ENCODE results near the gene HOXD10.

The HOXD10 gene

GRCh38 chr2:176151442-176152287 lies 35.1 kb downstream of the HOXD10 start, which contains the start of gene HOXD4:
Gene HOXD4 (plus strand): TSS chr2:176151550. CDS start chr2:176151634, 84 bp downstream.
- no peak for DNase-seq (ENCODE audit: low read depth)

- no peak for DNase-seq (ENCODE audit: low read depth)
Observed at GRCh38 chr2:176152350-176153181, 36.0 kb downstream of the HOXD10 start.

DNA sequence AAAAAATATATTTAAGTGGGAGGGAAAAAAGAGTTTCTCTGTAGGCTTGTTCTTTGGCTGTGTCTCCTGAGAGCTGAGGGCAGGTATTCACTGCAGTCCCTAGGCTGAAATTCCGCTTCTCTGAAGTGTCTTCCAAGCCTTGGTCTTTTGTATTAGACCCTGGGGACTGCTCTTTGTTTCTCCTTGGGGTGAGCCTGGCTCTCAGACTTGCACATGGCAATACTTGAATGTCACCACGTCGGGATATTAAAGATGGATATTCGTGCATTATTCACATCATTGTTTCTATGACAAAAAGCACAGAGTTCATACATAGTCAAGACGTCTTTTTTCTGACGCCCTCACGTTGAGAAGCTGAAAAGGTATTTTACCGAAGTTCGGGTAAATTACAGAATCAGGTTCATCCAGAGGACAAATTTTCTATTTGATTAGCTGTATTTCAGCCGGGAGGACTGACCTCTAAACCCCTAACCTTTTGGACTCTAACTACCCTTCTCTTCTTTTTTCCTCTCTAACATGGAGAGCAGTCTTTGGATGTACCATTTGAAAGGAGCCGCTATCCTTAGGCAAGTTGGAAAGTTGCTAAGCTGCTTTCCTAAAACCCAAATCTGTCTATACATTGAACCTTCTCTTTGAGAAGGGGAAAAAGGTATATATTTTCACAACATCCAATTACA lies 38.1 kb downstream of the HOXD10 start:
- DNase-seq (ENCODE audit: low read depth) = no peak

GRCh38 chr2:176155356-176156044 lies 38.9 kb downstream of the HOXD10 start:
- no peak for DNase-seq (ENCODE audit: low read depth)

DNA sequence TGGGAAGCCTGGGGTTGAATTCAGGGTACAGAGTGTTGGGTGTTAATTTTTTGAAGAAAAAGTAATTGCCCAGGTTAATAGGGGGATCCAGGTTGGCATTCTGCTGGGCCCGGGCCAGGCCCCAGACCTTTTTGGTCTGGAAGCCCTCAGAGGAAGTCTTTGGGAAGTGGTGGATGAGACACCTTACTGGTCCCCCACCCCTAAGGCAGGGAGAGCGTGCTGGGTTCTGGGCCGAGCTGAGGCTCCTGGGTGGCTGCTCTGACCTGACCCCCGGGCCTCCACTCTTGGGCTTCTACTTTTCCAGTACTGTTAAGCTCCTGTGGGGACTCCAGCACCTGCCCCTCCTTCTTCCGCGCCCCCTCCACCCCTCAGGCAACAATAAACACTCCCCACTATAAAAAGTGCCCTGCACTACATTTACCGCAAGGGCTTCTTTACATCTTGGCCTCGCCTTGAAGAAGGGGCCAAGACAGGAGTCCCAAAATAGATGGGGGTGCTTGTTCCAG lies 39.8 kb downstream of the HOXD10 start:
- no peak for DNase-seq (ENCODE audit: low read depth)

GRCh38 chr2:176156807-176157498 lies 40.4 kb downstream of the HOXD10 start, which contains the start of gene HOXD3:
Gene HOXD3 (plus strand): TSS chr2:176157307. CDS start chr2:176169115, 11,808 bp downstream.
- no peak for DNase-seq (ENCODE audit: low read depth)

- DNase-seq (ENCODE audit: low read depth) = no peak
Observed at GRCh38 chr2:176157499-176158185, 41.1 kb downstream of the HOXD10 start.

- no peak for DNase-seq (ENCODE audit: low read depth)
Observed at GRCh38 chr2:176158186-176158591, 41.6 kb downstream of the HOXD10 start.

DNA sequence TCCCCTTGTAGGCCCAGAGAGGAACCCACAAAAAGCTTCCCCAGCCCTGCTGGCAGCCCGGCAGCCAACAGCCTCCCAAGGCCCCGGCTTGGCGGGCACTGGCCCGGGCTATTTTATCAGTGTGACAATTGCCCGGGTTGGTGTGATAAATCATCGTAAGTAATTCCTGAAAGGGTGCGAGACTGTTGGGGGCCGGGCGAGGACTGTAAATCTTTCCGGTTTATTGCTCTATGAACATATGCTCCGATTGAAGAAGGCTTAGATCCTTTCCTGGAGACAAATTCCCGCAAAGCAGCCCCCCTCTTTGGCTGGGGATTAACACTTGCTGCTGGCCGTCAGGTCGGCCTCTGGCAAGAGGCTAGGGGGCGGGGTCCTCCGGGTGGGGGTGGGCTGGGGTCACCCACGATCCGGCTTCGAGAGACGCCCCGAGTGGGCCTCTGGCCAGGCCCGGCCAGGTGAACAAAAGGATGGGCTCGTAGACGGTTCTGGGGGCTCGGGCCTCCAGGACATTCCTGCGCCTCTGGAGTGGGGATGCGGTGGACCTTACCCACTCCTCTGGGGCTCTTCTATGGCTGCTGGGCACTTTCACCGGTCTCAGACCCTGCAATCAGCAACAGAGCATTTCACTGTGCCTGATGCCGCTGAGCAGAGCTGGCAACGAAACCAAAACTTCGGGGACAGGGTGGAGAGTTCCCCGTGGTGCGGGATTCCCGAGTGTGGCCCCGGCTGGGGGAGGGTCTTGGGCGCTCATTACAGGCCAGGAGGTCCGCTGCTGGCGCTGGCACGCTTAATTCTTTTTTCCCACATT lies 42.5 kb downstream of the HOXD10 start:
- no peak for DNase-seq (ENCODE audit: low read depth)

GRCh38 chr2:176159663-176160250 lies 43.2 kb downstream of the HOXD10 start:
- no peak for DNase-seq (ENCODE audit: low read depth)

- DNase-seq (ENCODE audit: low read depth) = no peak
Observed at GRCh38 chr2:176160251-176160985, 43.8 kb downstream of the HOXD10 start.

DNA sequence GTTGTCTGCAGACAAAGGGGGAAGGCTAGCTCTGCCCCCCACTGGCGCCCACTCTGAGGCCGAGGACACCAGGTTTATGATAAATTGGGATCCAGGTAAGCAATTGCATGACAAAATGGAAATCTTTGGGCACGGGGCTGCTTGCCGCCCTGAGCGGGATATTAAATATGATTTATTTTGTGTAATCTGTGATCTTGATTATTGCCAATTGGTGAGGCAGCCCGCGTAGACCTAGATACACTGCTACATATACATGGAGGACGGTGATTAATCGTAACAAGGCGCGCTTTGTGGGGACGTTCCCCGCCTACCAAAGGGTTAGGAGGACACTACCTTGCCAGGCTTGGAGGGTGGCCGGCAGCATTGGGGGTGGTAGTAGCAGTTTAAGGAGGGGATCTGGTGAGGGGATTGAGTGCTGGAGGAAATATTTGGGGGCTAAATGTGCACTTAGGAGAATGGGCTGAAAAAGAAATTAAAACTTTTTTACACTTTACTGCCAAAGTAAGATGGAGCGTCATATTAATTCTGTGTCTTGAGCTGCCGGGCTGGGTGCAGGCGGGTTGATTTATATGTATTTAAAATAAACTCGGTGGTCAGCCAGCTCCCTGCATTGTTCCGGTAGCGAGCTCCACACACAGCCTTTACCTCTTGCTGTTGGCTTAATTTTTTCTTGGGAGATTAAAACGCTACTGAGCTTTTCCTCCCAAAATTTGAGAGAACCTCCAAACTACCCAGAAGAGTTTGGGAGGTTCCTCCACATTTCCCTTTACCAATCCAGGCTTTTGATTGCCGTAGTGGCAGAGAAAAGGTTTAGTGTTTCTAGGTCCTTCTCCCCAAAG lies 44.6 kb downstream of the HOXD10 start:
- DNase-seq (ENCODE audit: low read depth) = no peak

GRCh38 chr2:176161825-176162626 lies 45.4 kb downstream of the HOXD10 start:
- no peak for DNase-seq (ENCODE audit: low read depth)

- DNase-seq (ENCODE audit: low read depth) = no peak
Observed at GRCh38 chr2:176162911-176163671, 46.5 kb downstream of the HOXD10 start.

DNA sequence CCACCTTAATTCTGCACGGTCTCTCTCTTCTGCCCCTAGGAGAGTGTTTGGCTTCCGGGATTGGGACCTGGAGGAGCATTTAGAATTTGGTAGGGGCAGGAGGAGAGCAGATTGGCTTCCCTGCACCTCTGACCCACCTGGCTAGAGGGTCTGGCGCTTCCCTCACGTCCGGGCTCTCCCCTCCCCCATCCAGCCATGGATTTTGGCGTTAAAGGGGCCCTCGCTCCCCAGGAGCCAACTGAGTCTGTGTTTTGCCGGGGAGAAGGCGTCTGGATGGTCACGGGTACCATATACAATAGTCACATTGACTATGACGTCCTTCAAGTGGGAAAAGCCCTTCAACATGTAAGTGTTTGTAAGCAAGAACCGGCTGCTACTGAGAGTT lies 47.1 kb downstream of the HOXD10 start:
- DNase-seq (ENCODE audit: low read depth) = no peak

GRCh38 chr2:176164201-176164600 lies 47.6 kb downstream of the HOXD10 start:
- no peak for DNase-seq (ENCODE audit: low read depth)
